Gastroesophageal sphincter (tissue), 4 donors: ENCODE measurements around the gene INO80. TPM values are rescaled to one million over a fixed set of nuclear protein-coding genes. Genes with fewer than 3 reads are reported as not detected.
"Not testable (repeated sequence)": the region's sequence is repeated elsewhere in the genome, so short reads cannot be mapped to it uniquely, and the experiment has no call there.

Experiments
- ATAC-seq: fragments of 150-250 bp; one replicate; pipeline ENCODE4 v1.9.1; 2016; ENCODE audit warnings: mild to moderate bottlenecking, moderate library complexity
- H3K27ac ChIP-seq, 4 donors: fragments of 200-600 bp; sonication (generic) in 3 of 4; 1 replicate in 3 of 4; 2 replicates in 1 of 4; pipeline ENCODE4 v1.5.1; 2016 to 2019
- H3K27me3 ChIP-seq: fragments of 200-600 bp; sonication (generic); one replicate; pipeline ENCODE4 v1.5.1; 2019
- H3K36me3 ChIP-seq, 2 donors: fragments of 200-600 bp; sonication (generic); one replicate each; pipeline ENCODE4 v1.5.1; 2019; ENCODE audit warnings: control low read depth in 1 of 2
- H3K4me1 ChIP-seq, 3 donors: fragments of 200-600 bp; sonication (generic); 1 replicate in 2 of 3; 2 replicates in 1 of 3; pipeline ENCODE4 v1.5.1; 2016 to 2019; ENCODE audit warnings: control low read depth in 2 of 3
- H3K4me3 ChIP-seq, 2 donors: fragments of 200-600 bp; sonication (generic); one replicate each; pipeline ENCODE4 v1.5.1; 2019; ENCODE audit warnings: mild to moderate bottlenecking in 1 of 2, moderate library complexity in 1 of 2
- H3K9me3 ChIP-seq, 3 donors: fragments of 200-600 bp; sonication (generic); one replicate each; pipeline ENCODE4 v1.5.1; 2017 to 2019; ENCODE audit warnings: control low read depth in 2 of 3
- EP300 ChIP-seq: sonication (generic); formaldehyde crosslinking; IDR thresholded peaks from one replicate; pipeline ENCODE4 v1.6.1; 2017; ENCODE audit warnings: antibody characterized with exemption, mild to moderate bottlenecking
- POLR2A ChIP-seq, 2 donors: fragments of 450-650 bp; IDR thresholded peaks; one replicate each; pipeline ENCODE4 v1.6.1; 2017; ENCODE audit warnings: antibody characterized with exemption in 2 of 2, mild to moderate bottlenecking in 2 of 2, moderate library complexity in 1 of 2
- POLR2AphosphoS5 ChIP-seq: sonication (generic); formaldehyde crosslinking; IDR thresholded peaks from one replicate; pipeline ENCODE4 v1.6.1; 2017; ENCODE audit warnings: antibody characterized with exemption
- WGBS, 2 donors: methylation state at CpG; one replicate each; pipeline ENCODE4 v1.1.5; 2018; ENCODE audit warnings: low coverage in 1 of 2; 5-methylcytosine and 5-hydroxymethylcytosine counted together
- total RNA-seq, 4 donors: library from RNA; depleted of rRNA; stranded (reverse); fragments of >200 nt; gene quantifications; one replicate each; pipeline ENCODE4 v1.1.0, GENCODE V29; 2016
- TF ChIP-seq, protein P1 (sequence below), 4 experiments: fragments of 200-600 bp in 2 of 4; fragments of 450-650 bp in 2 of 4; sonication (generic) in 1 of 4; IDR thresholded peaks; one replicate each; pipeline ENCODE4 v1.5.1; 2017 to 2019; ENCODE audit warnings: antibody characterized with exemption in 4 of 4, mild to moderate bottlenecking in 2 of 4, moderate library complexity in 2 of 4

INO80 gene
- total RNA-seq, 4 donors from 2014 or later: 18.0 to 61.3 (median 32.2) TPM

GRCh38 chr15:40969363-40969762, 146.7 kb downstream of the INO80 start:
- H3K27me3 ChIP-seq: no peaks in the 10 kb centered on the region
- no peaks in the 10 kb centered on the region for H3K36me3 ChIP-seq
- no peaks in the 10 kb centered on the region for H3K4me1 ChIP-seq
- TF ChIP-seq EP300 (no peak), POLR2AphosphoS5 (no peak), POLR2A (IDR thresholded peaks at IDR 0.05) (no peak)
- whole genome bisulfite sequencing, 2 donors: 87% methylated on average over 4 of the region's 8 CpGs; no CpG with 5 or more reads in 1 of the 2 donors
- H3K4me3 ChIP-seq: no peak overlapping the region
- ATAC-seq: no peak
- H3K27ac ChIP-seq: no peak overlapping the region
- no peaks in the 10 kb centered on the region for H3K9me3 ChIP-seq

DNA sequence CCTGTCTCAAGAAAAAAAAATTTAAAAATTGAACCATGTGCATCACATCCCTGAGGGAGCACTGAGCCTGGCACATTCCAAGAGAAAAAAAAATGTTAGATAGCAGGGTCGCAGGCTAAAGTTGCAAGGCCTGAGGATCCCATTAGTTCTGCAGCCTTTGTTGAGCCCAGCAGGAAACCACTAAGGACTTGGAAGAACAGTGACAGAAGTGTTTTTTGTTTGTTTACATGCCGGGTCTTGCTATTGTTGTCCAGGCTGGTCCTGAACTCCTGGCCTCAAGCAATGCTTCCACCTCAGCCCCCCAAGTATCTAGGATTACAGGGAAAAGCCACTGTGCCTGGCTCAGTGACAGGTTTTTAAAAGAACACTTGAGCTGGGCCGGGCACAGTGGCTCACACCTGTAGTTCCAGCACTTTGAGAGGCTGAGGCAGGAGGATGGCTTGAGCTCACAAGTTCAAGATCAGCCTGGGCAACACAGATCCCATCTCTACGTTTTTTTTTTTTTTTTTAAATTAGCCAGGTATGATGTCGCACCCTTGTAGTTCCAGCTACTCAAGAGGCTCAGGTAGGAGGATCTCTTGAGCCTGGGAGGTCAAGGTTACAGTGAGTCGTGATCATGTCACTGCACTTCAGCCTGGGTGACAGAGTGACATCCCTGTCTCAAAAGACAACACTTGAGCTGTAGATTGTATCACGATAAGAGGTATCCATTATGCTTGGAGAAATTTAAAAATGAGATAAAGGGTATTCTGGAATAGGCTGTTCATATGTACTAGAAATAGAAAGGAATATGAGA, 147.6 kb downstream of the INO80 start:
- no peaks in the 10 kb centered on the region for H3K9me3 ChIP-seq
- 66 to 79% methylated on average over 4 to 7 of the region's 7 CpGs for WGBS, 2 donors
- no peaks in the 10 kb centered on the region for H3K36me3 ChIP-seq
- no peaks in the 10 kb centered on the region for H3K27me3 ChIP-seq
- H3K4me1 ChIP-seq: no peaks in the 10 kb centered on the region
- no peak overlapping the region for H3K27ac ChIP-seq
- TF ChIP-seq POLR2AphosphoS5: no peak
- TF ChIP-seq, protein P1, sequence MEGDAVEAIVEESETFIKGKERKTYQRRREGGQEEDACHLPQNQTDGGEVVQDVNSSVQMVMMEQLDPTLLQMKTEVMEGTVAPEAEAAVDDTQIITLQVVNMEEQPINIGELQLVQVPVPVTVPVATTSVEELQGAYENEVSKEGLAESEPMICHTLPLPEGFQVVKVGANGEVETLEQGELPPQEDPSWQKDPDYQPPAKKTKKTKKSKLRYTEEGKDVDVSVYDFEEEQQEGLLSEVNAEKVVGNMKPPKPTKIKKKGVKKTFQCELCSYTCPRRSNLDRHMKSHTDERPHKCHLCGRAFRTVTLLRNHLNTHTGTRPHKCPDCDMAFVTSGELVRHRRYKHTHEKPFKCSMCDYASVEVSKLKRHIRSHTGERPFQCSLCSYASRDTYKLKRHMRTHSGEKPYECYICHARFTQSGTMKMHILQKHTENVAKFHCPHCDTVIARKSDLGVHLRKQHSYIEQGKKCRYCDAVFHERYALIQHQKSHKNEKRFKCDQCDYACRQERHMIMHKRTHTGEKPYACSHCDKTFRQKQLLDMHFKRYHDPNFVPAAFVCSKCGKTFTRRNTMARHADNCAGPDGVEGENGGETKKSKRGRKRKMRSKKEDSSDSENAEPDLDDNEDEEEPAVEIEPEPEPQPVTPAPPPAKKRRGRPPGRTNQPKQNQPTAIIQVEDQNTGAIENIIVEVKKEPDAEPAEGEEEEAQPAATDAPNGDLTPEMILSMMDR (IDR thresholded peaks at IDR 0.05): no peak
- no peak overlapping the region for H3K4me3 ChIP-seq
- no peak for ATAC-seq

- Histone ChIP-seq H3K4me1 (no peaks in the 10 kb centered on the region), H3K27me3 (no peaks in the 10 kb centered on the region), H3K27ac (no peak overlapping the region), H3K9me3 (no peaks in the 10 kb centered on the region), H3K36me3 (no peaks in the 10 kb centered on the region), H3K4me3 (no peak overlapping the region)
- no peak for ATAC-seq
- no peak for TF ChIP-seq POLR2AphosphoS5
- TF ChIP-seq EP300: no peak
- TF ChIP-seq, protein P1 (IDR thresholded peaks at IDR 0.05): no peak
- no peak for TF ChIP-seq POLR2A (IDR thresholded peaks at IDR 0.05)
- WGBS, 2 donors: 61 to 80% methylated on average over 4 to 5 of the region's 13 CpGs
Measured at GRCh38 chr15:40964634-40965033, 151.4 kb downstream of the INO80 start.

DNA sequence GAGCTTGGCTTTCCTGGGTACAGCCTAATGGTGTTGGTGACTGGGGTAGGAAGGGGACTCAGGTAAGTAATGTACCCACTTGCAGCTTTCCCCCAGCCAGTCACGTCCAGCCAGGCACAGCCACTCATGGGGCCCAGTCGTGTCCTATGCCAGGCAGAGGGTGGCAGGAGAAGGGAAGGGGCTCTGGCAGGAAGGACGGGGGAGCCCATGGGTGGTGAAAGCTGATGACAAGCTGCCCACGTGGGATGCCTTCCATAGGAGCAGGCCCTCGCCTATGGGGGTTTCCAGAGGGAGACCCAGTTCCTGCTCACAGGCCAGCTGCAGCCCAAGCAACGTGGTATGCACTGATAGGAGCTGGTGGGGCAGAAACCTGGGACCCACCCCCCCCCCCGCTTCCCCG, 152.1 kb downstream of the INO80 start:
- no peak for ATAC-seq
- TF ChIP-seq, protein P1 (IDR thresholded peaks at IDR 0.05): no peak
- TF ChIP-seq POLR2A (IDR thresholded peaks at IDR 0.05) (no peak), EP300 (no peak)

GRCh38 chr15:40963201-40963600, 152.9 kb downstream of the INO80 start:
- Histone ChIP-seq H3K9me3 (no peaks in the 10 kb centered on the region), H3K4me1 (peaks cover 0 to 2% (median 0%) of the 10 kb centered on the region in 3 donors), H3K27me3 (no peaks in the 10 kb centered on the region), H3K4me3 (no peak overlapping the region), H3K36me3 (no peaks in the 10 kb centered on the region), H3K27ac (no peak overlapping the region)
- ATAC-seq: no peak
- no peak for TF ChIP-seq EP300
- TF ChIP-seq, protein P1 (IDR thresholded peaks at IDR 0.05): no peak
- no peak for TF ChIP-seq POLR2AphosphoS5
- TF ChIP-seq POLR2A (IDR thresholded peaks at IDR 0.05): no peak
- WGBS, 2 donors: 84 to 85% methylated on average over 3 to 7 of the region's 12 CpGs

More for the DNA sequence above, 152.1 kb downstream of the INO80 start:
- H3K4me1 ChIP-seq: no peaks in the 10 kb centered on the region
- H3K27me3 ChIP-seq: no peaks in the 10 kb centered on the region
- no peak overlapping the region for H3K4me3 ChIP-seq
- WGBS, 2 donors: 80% methylated on average over 1 of the region's 8 CpGs; no CpG with 5 or more reads in 1 of the 2 donors
- H3K27ac ChIP-seq: no peak overlapping the region
- H3K9me3 ChIP-seq: no peaks in the 10 kb centered on the region
- H3K36me3 ChIP-seq: no peaks in the 10 kb centered on the region

- H3K4me3 ChIP-seq, H3K36me3 ChIP-seq, H3K27me3 ChIP-seq, H3K9me3 ChIP-seq, ATAC-seq, H3K27ac ChIP-seq: not testable (repeated sequence)
- WGBS, 2 donors: 67 to 91% methylated on average over 1 to 12 of the region's 14 CpGs
- H3K4me1 ChIP-seq: peaks cover 0 to 10% (median 0%) of the 10 kb centered on the region in 3 donors
Measured at GRCh38 chr15:40962317-40962716, 153.8 kb downstream of the INO80 start.

GRCh38 chr15:40961740-40962139, 154.3 kb downstream of the INO80 start:
- not testable (repeated sequence) for H3K9me3 ChIP-seq, H3K4me3 ChIP-seq, H3K27me3 ChIP-seq, H3K36me3 ChIP-seq, H3K27ac ChIP-seq, ATAC-seq
- H3K4me1 ChIP-seq: peaks cover 0 to 16% (median 0%) of the 10 kb centered on the region in 3 donors
- 100% methylated on average over 2 of the region's 25 CpGs; no CpG with 5 or more reads in 1 of the 2 donors for WGBS, 2 donors
